CD4-positive, alpha-beta memory T cell (primary cell): ENCODE results near the gene NUBP2. TPM values are rescaled to one million over a fixed set of nuclear protein-coding genes. Genes with fewer than 3 reads are reported as not detected.

Experiments used
- CTCF ChIA-PET: fragments of 350-600 bp; sonication (Branson Sonifier 250); formaldehyde crosslinking; loops from one replicate; lab custom pipeline; 2021; ENCODE audit warnings: inconsistent platforms; ENCODE audit not compliant: partially characterized antibody; lab: Charles Lee
- POLR2A ChIA-PET: fragments of 350-600 bp; sonication (Branson Sonifier 250); formaldehyde crosslinking; loops from one replicate; lab custom pipeline; 2021; ENCODE audit not compliant: partially characterized antibody; lab: Charles Lee
- DNase-seq, 5 donors: peaks; one replicate each; pipeline versions ENCODE4 v3.0.0 to v3.0.0-alpha.2; 2020 to 2022; ENCODE audit warnings: mixed read lengths in 1 of 5
- H3K27ac ChIP-seq: one replicate; pipeline ENCODE4 v1.7.0; 2013; ENCODE audit warnings: low read depth, low read length
- H3K27me3 ChIP-seq: 2 replicates; pipeline ENCODE4 v1.7.0; 2013; ENCODE audit warnings: mild to moderate bottlenecking, low read length, moderate library complexity; ENCODE audit not compliant: insufficient read depth
- H3K36me3 ChIP-seq: 2 replicates; pipeline ENCODE4 v1.7.0; 2013; ENCODE audit warnings: mild to moderate bottlenecking, low read length, moderate library complexity; ENCODE audit not compliant: insufficient read depth
- H3K4me1 ChIP-seq: 2 replicates; pipeline ENCODE4 v1.7.0; 2013; ENCODE audit warnings: mild to moderate bottlenecking, low read length, moderate library complexity; ENCODE audit not compliant: insufficient read depth
- H3K4me3 ChIP-seq, 2 donors: one replicate each; pipeline ENCODE4 v1.7.0; 2013; ENCODE audit warnings: low read length in 2 of 2, mild to moderate bottlenecking in 1 of 2
- H3K9me3 ChIP-seq, 2 donors: one replicate each; pipeline ENCODE4 v1.7.0; 2013; ENCODE audit warnings: low read length in 2 of 2, control low read depth in 1 of 2; ENCODE audit not compliant: control insufficient read depth in 1 of 2
- H3K27ac Mint-ChIP-seq, 7 donors: one replicate each; pipeline ENCODE4 v1.8.0; 2020 to 2021; ENCODE audit warnings: mixed read lengths in 7 of 7, mild to moderate bottlenecking in 6 of 7, inconsistent platforms in 3 of 7, moderate library complexity in 3 of 7
- H3K27me3 Mint-ChIP-seq, 2 donors: one replicate each; pipeline ENCODE4 v1.8.0; 2020 to 2021; ENCODE audit warnings: mixed read lengths in 2 of 2
- H3K36me3 Mint-ChIP-seq, 2 donors: one replicate each; pipeline ENCODE4 v1.8.0; 2020 to 2021; ENCODE audit warnings: mixed read lengths in 2 of 2, inconsistent platforms in 1 of 2, mild to moderate bottlenecking in 1 of 2
- H3K4me1 Mint-ChIP-seq, 4 donors: one replicate each; pipeline ENCODE4 v1.8.0; 2020 to 2021; ENCODE audit warnings: mixed read lengths in 4 of 4, mild to moderate bottlenecking in 1 of 4
- H3K4me3 Mint-ChIP-seq, 8 donors: one replicate each; pipeline ENCODE4 v1.8.0; 2020 to 2021; ENCODE audit warnings: mixed read lengths in 8 of 8, mild to moderate bottlenecking in 7 of 8, moderate library complexity in 6 of 8, inconsistent platforms in 3 of 8
- H3K9me3 Mint-ChIP-seq, 8 donors: one replicate each; pipeline ENCODE4 v1.8.0; 2020 to 2021; ENCODE audit warnings: mixed read lengths in 8 of 8, mild to moderate bottlenecking in 5 of 8, inconsistent platforms in 3 of 8, moderate library complexity in 1 of 8
- intact Hi-C: fragments of 100-400 bp; cut with micrococcal nuclease; formaldehyde crosslinking; loops from one replicate; pipeline ENCODE4 v1.15.1; 2023
- polyA plus RNA-seq, 2 donors: library from polyadenylated mRNA; unstranded; fragments of 300-500 nt; fragmentation: Illumina TruSeq; gene quantifications; one replicate each; pipeline ENCODE4 v1.2.3, GENCODE V29; 2021
- total RNA-seq, 2 experiments: library from RNA; stranded (reverse); gene quantifications; one replicate each; pipeline ENCODE4 v1.2.3, GENCODE V29; 2021

NUBP2 gene
- total and polyA plus RNA-seq, 4 experiments from 2014 or later, result 55.9 to 98.9 (median 68.5) TPM

DNA sequence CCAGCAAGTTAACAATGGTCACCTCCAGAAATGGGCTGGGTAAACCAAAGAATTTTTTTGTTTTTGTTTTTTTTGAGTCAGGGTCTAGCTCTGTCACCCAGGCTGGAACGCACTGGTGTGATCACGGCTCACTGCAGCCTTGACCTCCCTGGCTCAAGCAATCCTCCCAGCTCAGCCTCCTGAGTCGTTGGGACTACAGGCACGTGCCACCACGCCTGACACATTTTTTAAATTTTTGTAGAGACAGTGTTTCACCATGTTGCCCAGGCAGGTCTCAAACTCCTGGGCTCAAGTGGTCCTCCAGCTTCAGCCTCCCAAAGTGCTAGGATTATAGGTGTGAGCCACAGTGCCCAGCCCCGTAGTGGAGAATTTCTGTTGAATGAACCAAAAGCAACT lies 2.1 kb upstream of the NUBP2 start:
- Mint-ChIP-seq H3K27me3 (no peaks in the 10 kb centered on the region), H3K9me3 (peaks cover 0 to 3% (median 0%) of the 10 kb centered on the region in 8 donors), H3K27ac (peak overlapping the region in 3 of 7 donors; percentile 81 to 94 (median 91)), H3K4me3 (peak overlapping the region in 7 of 8 donors; percentile 21 to 85 (median 63)), H3K36me3 (peaks cover 0 to 23% of the 10 kb centered on the region in 2 donors), H3K4me1 (peaks cover 14 to 44% (median 30%) of the 10 kb centered on the region in 4 donors)
- Histone ChIP-seq H3K4me1 (peaks cover 39% of the 10 kb centered on the region), H3K9me3 (no peaks in the 10 kb centered on the region), H3K36me3 (peaks cover 22% of the 10 kb centered on the region), H3K27me3 (no peaks in the 10 kb centered on the region), H3K27ac (no peak overlapping the region), H3K4me3 (no peak overlapping the region)
- CTCF ChIA-PET, result no interaction called here
- POLR2A ChIA-PET, result interaction anchor here (4.5 to 6.7 kb wide), 2 partner anchors 11 to 74 kb away, joined by 56 to 185 read pairs; partner anchors contain the start of genes EME2, MAPK8IP3, MRPS34 and NME3
- intact Hi-C loops, result no loop called here
- DNase-seq, result peak in 1 of 5 donors; percentile 10

DNA sequence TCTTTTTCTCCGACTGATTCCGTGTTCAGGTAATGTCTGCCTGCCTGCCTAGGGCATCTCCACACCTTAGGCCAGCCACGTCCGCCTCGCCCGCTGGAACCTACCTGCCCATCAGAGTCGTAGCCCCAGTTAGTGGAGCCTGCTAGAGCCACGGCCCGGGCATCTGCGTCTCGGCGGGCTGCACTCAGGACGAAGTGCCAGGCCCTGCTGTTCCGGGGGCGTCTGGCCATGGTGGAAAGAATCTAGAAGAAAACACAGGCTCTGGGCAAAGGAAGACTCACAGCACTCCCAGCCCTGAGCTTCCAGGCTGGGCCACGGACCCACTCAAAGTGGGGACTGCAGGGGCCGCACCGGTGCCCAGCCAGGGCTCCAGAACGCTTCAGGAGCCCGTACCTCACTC lies 1.5 kb upstream of the NUBP2 start:
- peak in 1 of 5 donors; percentile 40 for DNase-seq
- intact Hi-C loops, result no loop called here
- Mint-ChIP-seq H3K4me3 (peak overlapping the region; percentile 84 to 89 (median 87)), H3K36me3 (peaks cover 0 to 23% of the 10 kb centered on the region in 2 donors), H3K27me3 (no peaks in the 10 kb centered on the region), H3K27ac (peak overlapping the region; percentile 81 to 94 (median 90)), H3K4me1 (peaks cover 14 to 46% (median 30%) of the 10 kb centered on the region in 4 donors), H3K9me3 (peaks cover 0 to 3% (median 0%) of the 10 kb centered on the region in 8 donors)
- Histone ChIP-seq H3K9me3 (no peaks in the 10 kb centered on the region), H3K36me3 (peaks cover 22% of the 10 kb centered on the region), H3K27ac (no peak overlapping the region), H3K27me3 (no peaks in the 10 kb centered on the region), H3K4me1 (peaks cover 43% of the 10 kb centered on the region), H3K4me3 (peak overlapping the region in 1 of 2 donors; percentile 88)
- CTCF ChIA-PET, result interaction anchor here (1.9 to 2.2 kb wide), 2 partner anchors 9 to 75 kb away, joined by 9 to 16 read pairs; partner anchors contain the start of genes EME2, MAPK8IP3, MRPS34 and NME3
- POLR2A ChIA-PET, result interaction anchor here (0.5 to 6.7 kb wide), 9 partner anchors 11 to 1193 kb away, joined by 3 to 185 read pairs (median 18); partner anchors contain the start of genes CRAMP1, EME2, FAHD1 and HAGH

DNA sequence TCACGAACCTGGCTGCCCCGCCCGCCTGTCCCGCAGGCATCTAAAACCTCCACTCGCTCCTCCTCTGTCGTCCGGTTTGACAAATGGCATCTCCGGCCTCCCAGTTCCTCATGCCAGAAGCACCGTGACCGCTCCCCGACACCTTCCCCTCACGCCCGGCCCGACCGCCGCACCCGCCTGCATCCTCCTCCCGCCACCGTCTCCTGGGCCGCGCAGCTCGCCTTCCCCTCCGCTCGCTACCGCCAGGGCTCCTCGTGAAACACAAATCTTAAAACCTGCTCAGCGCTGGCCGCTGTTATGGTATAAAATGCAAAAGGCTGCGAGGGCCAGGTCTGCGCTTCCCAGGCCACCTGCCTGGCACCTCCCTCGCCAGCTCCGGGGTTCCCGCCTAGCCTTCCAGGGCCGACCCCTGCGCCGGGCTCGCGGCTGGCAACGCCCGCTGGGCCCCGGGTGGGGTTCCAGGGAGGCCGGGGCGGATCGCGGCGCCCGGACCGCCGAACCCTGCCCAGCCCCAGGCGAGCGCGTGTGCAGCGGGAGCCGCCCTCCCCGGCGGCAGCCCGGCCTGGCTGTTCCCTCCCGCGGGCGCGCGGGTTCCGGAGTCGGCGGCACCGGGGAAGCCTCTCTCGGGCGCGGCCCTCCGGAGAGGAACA lies 877 bp upstream of the NUBP2 start:
- H3K4me1 Mint-ChIP-seq, result peaks cover 13 to 46% (median 30%) of the 10 kb centered on the region in 4 donors
- Histone ChIP-seq H3K9me3 (no peaks in the 10 kb centered on the region), H3K36me3 (peaks cover 18% of the 10 kb centered on the region), H3K4me1 (peaks cover 43% of the 10 kb centered on the region), H3K4me3 (peak overlapping the region; percentile 36 to 88), H3K27ac (peak overlapping the region; percentile 79), H3K27me3 (no peaks in the 10 kb centered on the region)
- H3K27me3 Mint-ChIP-seq, result no peaks in the 10 kb centered on the region
- DNase-seq, result peak in 3 of 5 donors; percentile 37 to 56 (median 52)
- H3K4me3 Mint-ChIP-seq, result peak overlapping the region; percentile 84 to 94 (median 87)
- ChIA-PET POLR2A (interaction anchor here (0.5 to 6.7 kb wide), 20 partner anchors 9 to 1194 kb away, joined by 3 to 185 read pairs (median 7); partner anchors contain the start of genes AMDHD2, CRAMP1, EME2 and FAHD1), CTCF (interaction anchor here (1.0 to 2.2 kb wide), 10 partner anchors 8 to 147 kb away, joined by 3 to 16 read pairs (median 5); partner anchors contain the start of genes EME2, FAHD1, HAGH and MAPK8IP3)
- intact Hi-C loops, result loop anchor here (1.0 to 2.0 kb wide), 5 partner anchors 9 to 362 kb away; partner anchors contain the start of genes HAGH, MAPK8IP3, MRPS34 and UQCC4
- peak overlapping the region; percentile 81 to 94 (median 90) for H3K27ac Mint-ChIP-seq
- H3K9me3 Mint-ChIP-seq, result peaks cover 0 to 3% (median 0%) of the 10 kb centered on the region in 8 donors
- peaks cover 0 to 17% of the 10 kb centered on the region in 2 donors for H3K36me3 Mint-ChIP-seq

DNA sequence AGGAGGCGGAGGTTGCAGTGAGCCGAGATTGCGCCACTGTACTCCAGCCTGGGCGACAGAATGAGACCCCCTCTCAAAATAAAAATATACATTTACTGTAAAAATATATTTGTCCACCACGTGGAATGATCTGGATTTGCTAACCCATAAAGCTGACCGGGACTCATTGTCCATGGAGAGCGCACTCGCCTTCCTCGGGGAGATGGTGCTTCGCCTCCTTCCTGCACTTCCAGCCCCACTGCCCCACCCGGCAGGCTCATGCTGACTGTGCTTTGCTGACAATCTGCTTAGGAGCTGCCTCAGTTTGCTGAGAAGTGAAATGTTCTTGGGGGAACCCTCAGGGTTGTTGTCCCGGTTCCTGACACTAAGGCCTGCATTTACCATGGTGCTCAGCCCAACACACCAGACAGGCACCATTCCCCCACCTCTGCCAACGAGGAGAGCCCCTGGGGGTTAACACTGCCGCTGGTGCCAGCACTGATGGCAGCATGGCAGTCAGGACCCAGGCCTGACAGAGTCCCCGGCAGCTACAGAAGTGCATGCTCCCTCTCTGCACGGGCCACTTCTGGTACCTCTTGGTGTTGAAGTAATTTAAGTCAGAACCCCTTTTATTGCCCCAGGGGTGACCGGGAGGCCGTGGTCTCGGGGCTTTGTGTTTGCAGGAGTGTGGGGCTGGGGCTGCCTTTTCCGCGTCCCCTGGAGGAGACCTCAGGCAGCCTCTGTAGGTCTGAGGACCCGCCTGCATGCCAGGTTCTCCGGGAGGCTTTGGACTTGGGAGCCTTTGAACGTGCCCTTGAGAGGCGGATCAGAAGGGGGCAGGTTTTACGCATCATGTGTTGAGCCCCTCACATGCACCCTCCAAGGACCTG lies 2.5 kb downstream of the NUBP2 start:
- Mint-ChIP-seq H3K9me3 (peaks cover 0 to 3% (median 0%) of the 10 kb centered on the region in 8 donors), H3K27me3 (no peaks in the 10 kb centered on the region), H3K27ac (peak overlapping the region in 2 of 7 donors; percentile 57 to 77), H3K4me1 (peaks cover 13 to 46% (median 30%) of the 10 kb centered on the region in 4 donors), H3K4me3 (peak overlapping the region in 7 of 8 donors; percentile 29 to 75 (median 66)), H3K36me3 (peaks cover 4 to 22% of the 10 kb centered on the region in 2 donors)
- Histone ChIP-seq H3K27me3 (no peaks in the 10 kb centered on the region), H3K4me1 (peaks cover 38% of the 10 kb centered on the region), H3K9me3 (no peaks in the 10 kb centered on the region), H3K36me3 (peaks cover 22% of the 10 kb centered on the region), H3K27ac (no peak overlapping the region), H3K4me3 (no peak overlapping the region)
- ChIA-PET CTCF (no interaction called here), POLR2A (interaction anchor here (1.7 kb wide), 1 partner anchor 79 kb away, joined by 5 read pairs; the partner anchor contains the start of gene MAPK8IP3)
- peak in 1 of 5 donors; percentile 32 for DNase-seq
- intact Hi-C loops, result no loop called here

DNA sequence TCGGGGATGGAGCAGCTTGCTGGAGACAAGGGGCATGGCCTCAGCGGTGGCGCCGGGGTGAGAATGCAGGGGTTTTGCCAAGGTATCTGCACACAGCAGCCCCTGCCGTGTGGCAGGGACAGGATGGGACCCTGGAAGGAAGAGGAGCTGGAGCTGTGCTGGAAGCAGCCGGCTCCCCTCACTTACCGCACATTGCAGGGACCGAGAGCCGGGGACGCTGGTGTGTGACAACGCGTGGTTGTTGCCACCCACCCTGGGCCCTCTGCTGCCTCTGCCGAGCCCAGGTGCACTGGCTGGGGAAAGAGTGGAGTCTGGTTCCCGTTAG lies 3.0 kb downstream of the NUBP2 start:
- Histone ChIP-seq H3K27me3 (no peaks in the 10 kb centered on the region), H3K27ac (no peak overlapping the region), H3K36me3 (peaks cover 16% of the 10 kb centered on the region), H3K4me1 (peaks cover 34% of the 10 kb centered on the region), H3K4me3 (no peak overlapping the region), H3K9me3 (no peaks in the 10 kb centered on the region)
- Mint-ChIP-seq H3K27ac (no peak overlapping the region), H3K4me3 (no peak overlapping the region), H3K27me3 (no peaks in the 10 kb centered on the region), H3K9me3 (peaks cover 0 to 3% (median 0%) of the 10 kb centered on the region in 8 donors), H3K4me1 (peaks cover 13 to 41% (median 28%) of the 10 kb centered on the region in 4 donors), H3K36me3 (peaks cover 4 to 22% of the 10 kb centered on the region in 2 donors)
- intact Hi-C loops, result no loop called here
- peak in 1 of 5 donors; percentile 28 for DNase-seq
- CTCF ChIA-PET, result no interaction called here
- POLR2A ChIA-PET, result interaction anchor here (1.7 kb wide), 1 partner anchor 80 kb away, joined by 5 read pairs; the partner anchor contains the start of gene MAPK8IP3

DNA sequence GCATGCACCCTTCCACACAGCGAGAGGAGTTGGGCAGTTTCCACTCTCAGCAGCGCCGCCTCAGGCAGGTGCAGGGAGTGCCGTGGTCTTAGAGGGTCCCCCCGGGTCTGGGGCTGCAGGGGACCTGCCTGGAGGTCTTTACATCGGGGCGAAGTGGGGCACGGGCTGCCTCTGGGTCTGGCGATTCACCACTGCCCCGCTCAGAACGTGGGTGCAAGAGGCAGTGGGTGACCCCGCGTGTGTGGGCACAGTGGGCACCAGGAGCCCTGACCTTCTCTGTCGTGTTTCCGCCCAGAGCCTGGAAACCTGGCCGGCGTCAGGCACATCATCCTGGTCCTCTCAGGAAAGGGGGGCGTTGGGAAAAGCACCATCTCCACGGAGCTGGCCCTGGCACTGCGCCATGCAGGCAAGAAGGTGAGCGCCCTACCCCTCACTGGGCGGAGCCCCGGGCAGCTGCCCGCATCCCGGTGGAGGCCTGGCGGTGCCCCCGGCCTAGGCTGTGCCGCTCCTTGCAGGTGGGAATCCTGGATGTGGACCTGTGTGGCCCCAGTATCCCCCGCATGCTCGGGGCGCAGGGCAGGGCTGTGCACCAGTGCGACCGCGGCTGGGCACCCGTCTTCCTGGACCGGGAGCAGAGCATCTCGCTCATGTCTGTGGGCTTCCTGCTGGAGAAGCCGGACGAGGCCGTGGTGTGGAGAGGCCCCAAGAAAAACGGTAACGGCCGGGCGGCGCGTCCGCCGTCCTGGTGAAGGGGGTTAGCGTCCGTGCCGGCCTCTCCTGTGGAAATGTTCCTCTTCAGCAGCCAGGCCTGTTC lies 3.7 kb downstream of the NUBP2 start:
- POLR2A ChIA-PET, result no interaction called here
- no peak overlapping the region for H3K4me3 Mint-ChIP-seq
- peaks cover 0 to 3% (median 0%) of the 10 kb centered on the region in 8 donors for H3K9me3 Mint-ChIP-seq
- H3K27ac ChIP-seq, result no peak overlapping the region
- peaks cover 4 to 22% of the 10 kb centered on the region in 2 donors for H3K36me3 Mint-ChIP-seq
- H3K4me1 Mint-ChIP-seq, result peaks cover 11 to 35% (median 23%) of the 10 kb centered on the region in 4 donors
- intact Hi-C loops, result no loop called here
- no peak overlapping the region for H3K27ac Mint-ChIP-seq
- H3K36me3 ChIP-seq, result peaks cover 13% of the 10 kb centered on the region
- H3K4me1 ChIP-seq, result peaks cover 28% of the 10 kb centered on the region
- H3K9me3 ChIP-seq, result no peaks in the 10 kb centered on the region
- H3K4me3 ChIP-seq, result no peak overlapping the region
- H3K27me3 ChIP-seq, result no peaks in the 10 kb centered on the region
- CTCF ChIA-PET, result no interaction called here
- no peaks in the 10 kb centered on the region for H3K27me3 Mint-ChIP-seq
- DNase-seq, result peak in 1 of 5 donors; percentile 33
